K562 (cell line): Measurements from ENCODE around the gene FAM124A. TPM values are rescaled to one million over a fixed set of nuclear protein-coding genes. Genes with fewer than 3 reads are reported as not detected.
A peak's percentile ranks its signal among the peaks of the same experiment; 100 is the strongest.

Experiments
- ATAC-seq: fragments of 200-7000 bp; cut with Tn5 transposase; 3 replicates; pipeline ENCODE4 v1.9.1; 2020; ENCODE audit warnings: moderate library complexity
- BruUV-seq: library from RNA; stranded (reverse); fragments of 400-500 nt; replicated peaks from 2 replicates; lab custom pipeline; 2021; lab: Mats Ljungman, UMichigan
- CTCF ChIA-PET: fragments of 300-600 bp; formaldehyde crosslinking; extraction: SDS; loops from one replicate; lab custom pipeline; 2021; ENCODE audit warnings: low intra/inter-chr PET ratio; lab: Yijun Ruan, JAX
- POLR2A ChIA-PET: fragments of 300-600, 350-650 bp; sonication (Branson Sonifier 250); formaldehyde crosslinking; extraction: SDS; loops from one replicate; lab custom pipeline; 2021; ENCODE audit warnings: antibody characterized with exemption, inconsistent platforms; lab: Yijun Ruan, JAX
- DNase-seq, 4 experiments: peaks; one replicate each; pipeline versions ENCODE4 v3.0.0 to v3.0.0-alpha.2; 2011 to 2018; ENCODE audit warnings: low spot score in 3 of 4, mixed read lengths in 3 of 4; ENCODE audit errors: extremely low read depth in 1 of 4
- FAIRE-seq: peaks from 2 replicates; lab custom pipeline; 2011; peaks lifted over from hg19 to GRCh38; lab: Jason Lieb, UNC
- H2AFZ ChIP-seq: 2 replicates; pipeline ENCODE4 v1.6.0; 2011; ENCODE audit warnings: low read depth, low read length, control low read depth, inconsistent platforms
- H3K27ac ChIP-seq: fragments of 200-600 bp; 3 replicates; pipeline ENCODE4 v1.8.0; 2011; ENCODE audit warnings: low read depth, mild to moderate bottlenecking, control low read depth, inconsistent platforms, low read length, moderate library complexity, mixed read lengths; ENCODE audit errors: extremely low read depth
- H3K27me3 ChIP-seq, 2 experiments: fragments of 300-600 bp in 1 of 2; 2 replicates in 1 of 2; 3 replicates in 1 of 2; pipeline versions ENCODE4 v1.6.0 to v1.8.0; 2011; ENCODE audit warnings: inconsistent platforms in 2 of 2, low read length in 2 of 2, mild to moderate bottlenecking in 1 of 2, mixed read lengths in 1 of 2, moderate library complexity in 1 of 2; ENCODE audit not compliant: control insufficient read depth in 2 of 2, insufficient read depth in 2 of 2
- H3K36me3 ChIP-seq: fragments of 300-600 bp; 3 replicates; pipeline ENCODE4 v1.8.0; 2011; ENCODE audit warnings: mild to moderate bottlenecking, low read length, inconsistent platforms; ENCODE audit not compliant: control insufficient read depth, insufficient read depth
- H3K4me1 ChIP-seq, 2 experiments: fragments of 200-600 bp in 1 of 2; replicated peaks in 1 of 2; 2 replicates in 1 of 2; 3 replicates in 1 of 2; pipeline versions ENCODE4 v1.5.1 to v1.8.0; 2011; ENCODE audit warnings: inconsistent platforms in 2 of 2, low read length in 2 of 2, mild to moderate bottlenecking in 1 of 2, mixed read lengths in 1 of 2, moderate library complexity in 1 of 2; ENCODE audit not compliant: control insufficient read depth in 2 of 2, insufficient read depth in 2 of 2
- H3K4me2 ChIP-seq: 2 replicates; pipeline ENCODE4 v1.6.1; 2011; ENCODE audit warnings: low read length, control low read depth, inconsistent platforms, mixed read lengths; ENCODE audit not compliant: insufficient read depth
- H3K4me3 ChIP-seq: fragments of 200-600 bp; sonication (generic), shearing (Covaris generic); 2 replicates; pipeline ENCODE4 v1.5.1; 2016; ENCODE audit warnings: control low read depth, inconsistent platforms
- H3K79me2 ChIP-seq: fragments of 200-600 bp; 3 replicates; pipeline ENCODE4 v1.8.0; 2011; ENCODE audit warnings: low read length, inconsistent platforms; ENCODE audit not compliant: control insufficient read depth, insufficient read depth
- H3K9ac ChIP-seq, 2 experiments: 2 replicates each; pipeline versions ENCODE4 v1.6.0 to v1.6.1; 2011; ENCODE audit warnings: low read depth in 2 of 2, low read length in 2 of 2, control low read depth in 1 of 2, inconsistent platforms in 1 of 2, mild to moderate bottlenecking in 1 of 2, mixed read lengths in 1 of 2; ENCODE audit not compliant: insufficient read depth in 1 of 2
- H3K9me1 ChIP-seq: one replicate; pipeline ENCODE4 v1.6.0; 2011; ENCODE audit warnings: inconsistent platforms, mild to moderate bottlenecking, low read length, moderate library complexity; ENCODE audit not compliant: control insufficient read depth, insufficient read depth
- H3K9me3 ChIP-seq: replicated peaks from 2 replicates; pipeline ENCODE4 v1.5.1; 2011; ENCODE audit warnings: low read depth, low read length, inconsistent platforms; ENCODE audit not compliant: control insufficient read depth, insufficient read depth
- H4K20me1 ChIP-seq: replicated peaks from 2 replicates; pipeline ENCODE4 v1.6.1; 2011; ENCODE audit warnings: low read length, inconsistent platforms, mixed read lengths; ENCODE audit not compliant: control insufficient read depth, insufficient read depth
- CBX1 ChIP-seq: sonication (generic); IDR thresholded peaks from 2 replicates; pipeline ENCODE4 v1.6.1; 2016; ENCODE audit warnings: antibody characterized with exemption, low read depth, mild to moderate bottlenecking
- SPI1 ChIP-seq: IDR thresholded peaks from 2 replicates; pipeline ENCODE4 v1.6.1; 2011; ENCODE audit warnings: low read depth, low read length, control low read depth, borderline replicate concordance
- WGBS: fragments of 100-300 bp; shearing (Covaris generic); methylation state at CpG from one replicate; pipeline ENCODE4 v1.1.6; 2016; ENCODE audit warnings: low coverage, mixed read lengths; ENCODE audit not compliant: insufficient coverage; ENCODE audit errors: missing lambda C conversion rate; 5-methylcytosine and 5-hydroxymethylcytosine counted together
- in situ Hi-C: fragments of 300-500 bp; cut with MboI; formaldehyde crosslinking; loops from 4 replicates; pipeline ENCODE4 v1.15.0; 2018; ENCODE audit warnings: inconsistent platforms, mixed read lengths
- intact Hi-C: fragments of 100-400 bp; cut with micrococcal nuclease; formaldehyde crosslinking; loops from 2 replicates; pipeline ENCODE4 v1.14.2; 2022
- polyA plus RNA-seq, 8 experiments: library from polyadenylated mRNA; depleted of rRNA in 4 of 8; stranded (reverse) in 5 of 8; unstranded in 3 of 8; fragments of >200 nt; fragmentation: Nextera tagmentation in 2 of 8; fragmentation: Illumina TruSeq in 1 of 8; extraction: Ambion mirVana in 2 of 8; extraction: Trizol in 1 of 8; gene quantifications; 2 replicates each; pipeline versions ENCODE4 v1.2.1 to v1.2.3, GENCODE V29; 2011 to 2014; ENCODE audit warnings: inconsistent platforms in 1 of 8, missing spikeins in 1 of 8
- total RNA-seq, 7 experiments: library from RNA; depleted of rRNA in 6 of 7; stranded (reverse); fragments of >200 nt in 6 of 7; fragmentation: Illumina TruSeq in 2 of 7; extraction: Trizol in 2 of 7; gene quantifications; 2 replicates each; pipeline versions ENCODE4 v1.2.1 to v1.2.3, GENCODE V29; 2011 to 2021; ENCODE audit warnings: low replicate concordance in 1 of 7
- TF ChIP-seq, protein P1 (sequence below), 2 experiments: fragments of 450-650 bp in 1 of 2; sonication (generic) in 1 of 2; formaldehyde crosslinking in 1 of 2; IDR thresholded peaks in 1 of 2; conservative IDR thresholded peaks in 1 of 2; 2 replicates each; pipeline versions ENCODE4 v1.6.1 to v1.8.1; 2016 to 2023; ENCODE audit warnings: mild to moderate bottlenecking in 2 of 2, moderate library complexity in 2 of 2, inconsistent platforms in 1 of 2, missing genetic modification reagents in 1 of 2

FAM124A gene
- total and polyA plus RNA-seq, 9 of the 15 experiments (the other 6 are each of a cell fraction or from before 2014, with no cell fraction given): not detected

DNA sequence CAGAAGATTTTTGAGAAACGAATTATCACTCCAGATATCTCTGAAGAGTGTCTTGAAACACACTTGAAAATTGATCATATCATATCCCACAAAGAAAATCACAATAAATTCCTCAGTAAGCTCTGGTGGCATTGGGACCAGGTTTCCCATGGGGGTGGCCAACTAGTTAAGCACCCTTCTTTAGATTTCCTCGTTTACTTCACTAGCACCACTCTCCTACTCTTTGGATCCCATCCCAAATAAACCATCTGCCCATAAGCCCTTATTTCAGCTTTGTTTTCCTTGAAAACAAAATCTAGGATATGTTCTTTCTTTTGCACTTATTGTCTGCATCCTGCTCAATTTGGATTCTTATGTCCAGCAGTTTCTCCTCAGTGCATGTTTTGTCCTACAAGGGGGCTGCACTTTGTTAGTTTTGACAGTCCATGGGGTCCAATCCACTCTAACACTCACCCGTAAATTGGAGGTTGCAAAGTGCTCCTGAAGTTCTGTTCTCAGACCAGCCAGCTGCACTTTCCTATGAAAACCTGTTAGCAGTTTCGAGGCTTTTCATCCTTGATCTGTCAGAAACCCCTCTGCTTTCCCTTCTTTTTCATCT lies 40.3 kb upstream of the FAM124A start:
- no peak for DNase-seq
- no peak for ATAC-seq
- intact Hi-C loops (no loop called here), in situ Hi-C loops (no loop called here)
- H3K27me3 ChIP-seq: no peaks in the 10 kb centered on the region
- 0% methylated on average over 4 of the region's 4 CpGs for WGBS
- H3K9me1 ChIP-seq: no peaks in the 10 kb centered on the region
- no peaks in the 10 kb centered on the region for H3K9me3 ChIP-seq
- H4K20me1 ChIP-seq: no peaks in the 10 kb centered on the region
- H3K79me2 ChIP-seq: no peaks in the 10 kb centered on the region
- ChIA-PET CTCF (no interaction called here), POLR2A (interaction anchor here (0.6 kb wide), 1 partner anchor 11 kb away, joined by 4 read pairs; no protein-coding TSS in a partner anchor)
- H3K4me3 ChIP-seq: no peak overlapping the region
- no peaks in the 10 kb centered on the region for H3K4me1 ChIP-seq
- no peak overlapping the region for H2AFZ ChIP-seq
- H3K27ac ChIP-seq: no peak overlapping the region
- H3K9ac ChIP-seq: no peak overlapping the region
- no peak for FAIRE-seq
- H3K36me3 ChIP-seq: no peaks in the 10 kb centered on the region
- TF ChIP-seq, protein P1, sequence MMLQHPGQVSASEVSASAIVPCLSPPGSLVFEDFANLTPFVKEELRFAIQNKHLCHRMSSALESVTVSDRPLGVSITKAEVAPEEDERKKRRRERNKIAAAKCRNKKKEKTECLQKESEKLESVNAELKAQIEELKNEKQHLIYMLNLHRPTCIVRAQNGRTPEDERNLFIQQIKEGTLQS (IDR thresholded peaks at IDR 0.05): no peak
- TF ChIP-seq, protein P1 (CRISPR knock-in tag; conservative IDR thresholded peaks at IDR 0.05): no peak
- TF ChIP-seq CBX1: no peak
- no peak overlapping the region for H3K4me2 ChIP-seq
- no TSS peak for BruUV-seq

DNA sequence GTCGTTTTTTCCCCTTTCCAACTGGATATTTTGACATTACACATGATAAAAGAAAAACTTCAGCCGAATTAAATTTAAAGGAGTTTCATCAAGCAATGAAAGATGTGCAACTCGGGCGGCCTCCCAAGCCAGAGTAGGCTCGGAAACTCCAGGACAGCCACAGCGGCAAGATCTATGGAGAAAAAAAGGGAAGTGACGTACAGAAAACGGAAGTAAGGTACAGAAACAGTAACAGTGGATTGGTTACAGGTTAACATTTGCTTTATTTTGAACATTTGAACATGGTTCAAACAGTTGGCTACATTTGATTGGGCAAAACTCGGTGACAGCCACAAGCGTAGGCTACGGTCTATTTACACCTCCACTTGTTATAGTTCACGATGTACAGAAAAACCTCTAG lies 30.5 kb upstream of the FAM124A start:
- intact Hi-C loops: no loop called here
- H3K9me3 ChIP-seq: no peaks in the 10 kb centered on the region
- DNase-seq (no peak), ATAC-seq (no peak), FAIRE-seq (no peak)
- 0 out of 5 replicates have a peak, but pooled peaks cover 0 to 2% of the 10 kb centered on the region in 2 experiments for H3K27me3 ChIP-seq
- H3K36me3 ChIP-seq: no peaks in the 10 kb centered on the region
- in situ Hi-C loops: no loop called here
- H3K4me1 ChIP-seq: no peaks in the 10 kb centered on the region
- H3K9me1 ChIP-seq: no peaks in the 10 kb centered on the region
- H3K4me2 ChIP-seq: no peak overlapping the region
- no peak overlapping the region for H3K4me3 ChIP-seq
- H2AFZ ChIP-seq: no peak overlapping the region
- CTCF ChIA-PET: no interaction called here
- POLR2A ChIA-PET: no interaction called here
- no peak overlapping the region for H3K9ac ChIP-seq
- no peaks in the 10 kb centered on the region for H3K79me2 ChIP-seq
- WGBS: 13% methylated on average over 12 of the region's 12 CpGs
- H4K20me1 ChIP-seq: no peaks in the 10 kb centered on the region
- BruUV-seq: no TSS peak
- H3K27ac ChIP-seq: no peak overlapping the region
- peak; percentile 77; the same call in 1 of the 2 replicates for TF ChIP-seq SPI1
